Heart right ventricle (tissue), 16 donors: Measurements from ENCODE around the gene MIER2. TPM values are rescaled to one million over a fixed set of nuclear protein-coding genes. Genes with fewer than 3 reads are reported as not detected.
"Not testable (repeated sequence)": the region's sequence is repeated elsewhere in the genome, so short reads cannot be mapped to it uniquely, and the experiment has no call there.

ENCODE experiments used
- ATAC-seq, 8 donors: fragments of 200-7000 bp; cut with Tn5 transposase; one replicate each; pipeline ENCODE4 v1.9.1; 2020; ENCODE audit warnings: mild to moderate bottlenecking in 8 of 8, moderate library complexity in 8 of 8, moderate number of reproducible peaks in 1 of 8
- DNase-seq, 2 donors: peaks; one replicate each; pipeline ENCODE4 v3.0.0-alpha.2; 2020
- H3K27ac ChIP-seq, 10 donors: fragments of 200-600 bp; sonication (generic) in 2 of 10; one replicate each; pipeline versions ENCODE4 v1.5.0 to v1.8.0; 2020 to 2022; ENCODE audit warnings: mild to moderate bottlenecking in 3 of 10
- H3K27me3 ChIP-seq, 7 donors: fragments of 200-600 bp; one replicate each; pipeline ENCODE4 v1.8.0; 2021 to 2022; ENCODE audit warnings: mild to moderate bottlenecking in 2 of 7
- H3K36me3 ChIP-seq, 9 donors: fragments of 200-600 bp; sonication (generic) in 1 of 9; one replicate each; pipeline versions ENCODE4 v1.5.0 to v1.8.0; 2020 to 2022; ENCODE audit warnings: mild to moderate bottlenecking in 2 of 9
- H3K4me1 ChIP-seq, 9 donors: fragments of 200-600 bp; sonication (generic) in 1 of 9; one replicate each; pipeline versions ENCODE4 v1.5.0 to v1.8.0; 2020 to 2022; ENCODE audit warnings: mild to moderate bottlenecking in 4 of 9
- H3K4me3 ChIP-seq, 10 donors: fragments of 200-600 bp; sonication (generic) in 2 of 10; one replicate each; pipeline versions ENCODE4 v1.5.0 to v1.8.0; 2020 to 2022; ENCODE audit warnings: mild to moderate bottlenecking in 7 of 10, moderate library complexity in 2 of 10
- H3K9me3 ChIP-seq, 11 donors: fragments of 200-600 bp in 10 of 11; sonication (generic) in 2 of 11; one replicate each; pipeline versions ENCODE4 v1.5.0 to v1.8.0; 2013 to 2022; ENCODE audit warnings: mild to moderate bottlenecking in 2 of 11, control low read depth in 1 of 11, moderate library complexity in 1 of 11
- CTCF ChIP-seq, 9 donors: fragments of 200-600 bp; sonication (generic) in 2 of 9; IDR thresholded peaks; one replicate each; pipeline versions ENCODE4 v1.5.0 to v1.8.0; 2021 to 2022; ENCODE audit warnings: antibody characterized with exemption in 9 of 9, mild to moderate bottlenecking in 5 of 9, moderate library complexity in 1 of 9
- WGBS, 2 donors: extraction: QIAGEN DNeasy Blood & Tissue Kit; methylation state at CpG; one replicate each; pipeline ENCODE4 v1.1.7; 2013; ENCODE audit warnings: inconsistent platforms in 1 of 2; 5-methylcytosine and 5-hydroxymethylcytosine counted together
- intact Hi-C, 10 donors: fragments of 100-400 bp; cut with DNase I; formaldehyde crosslinking; loops; one replicate each; pipeline versions ENCODE4 v1.11.1 to v1.14.2; 2022
- long read RNA-seq, 3 donors: library from polyadenylated mRNA; unstranded; transcript quantifications; one replicate each; pipeline ENCODE4 v2.0.0, GENCODE V29; 2020 to 2021
- polyA plus RNA-seq, 2 donors: library from polyadenylated mRNA; stranded (reverse); fragments of 200-250 nt; gene quantifications; one replicate each; pipeline ENCODE4 v1.2.3, GENCODE V29; 2013
- total RNA-seq, 10 donors: library from RNA; stranded (reverse); fragmentation: NEBNext Ultra II Directional in 3 of 10; extraction: Animal tissue kit (Norgen Biotek cat#: 25700) in 3 of 10; gene quantifications; one replicate each; pipeline versions ENCODE4 v1.2.1 to v1.2.4, GENCODE V29; 2021 to 2023
- donor health status: Arrhythmogenic right ventricular cardiomyopathy.
- donor health status: ischemic (EF 13 %, LVEDD 7.1; RV severe dilation, severe dysfunction).
- donor health status: healthy with polysubstance abuse.
- donor health status: DM: no; HTN: yes; CAD: no.
- donor health status: DM: no; HTN: no; CAD: no.
- donor health status: ischemic (EF 25% LVEDD 6.9; RV normal size, moderate dysfunction).
- donor health status: ischemic (EF 25% LVEDD 5.7; RV mildly dilated, moderate dysfunction).
- donor health status: healthy.
- donor health status: DM: yes; HTN: yes; CAD: no.
- donor health status: Ischemic cardiomyopathy.
- donor health status: ischemic (EF 35%, LVEDD 5.7; RV mildly dilated, moderate dysfunction).
- donor health status: nonischemic (EF 11% LVEDD 7.7; RV severe dilation, severe dysfunction).
- donor health status: DM: yes; HTN: yes; CAD: no.
- donor health status: PGD.
- donor health status: ischemic (EF 29% LVEDD 5.4; RV normal size, mild dysfunction).
- donor health status: nonischemic (EF 23%, LVEDD 6.1; RV moderate dilation, normal function).

MIER2 gene, protein sequence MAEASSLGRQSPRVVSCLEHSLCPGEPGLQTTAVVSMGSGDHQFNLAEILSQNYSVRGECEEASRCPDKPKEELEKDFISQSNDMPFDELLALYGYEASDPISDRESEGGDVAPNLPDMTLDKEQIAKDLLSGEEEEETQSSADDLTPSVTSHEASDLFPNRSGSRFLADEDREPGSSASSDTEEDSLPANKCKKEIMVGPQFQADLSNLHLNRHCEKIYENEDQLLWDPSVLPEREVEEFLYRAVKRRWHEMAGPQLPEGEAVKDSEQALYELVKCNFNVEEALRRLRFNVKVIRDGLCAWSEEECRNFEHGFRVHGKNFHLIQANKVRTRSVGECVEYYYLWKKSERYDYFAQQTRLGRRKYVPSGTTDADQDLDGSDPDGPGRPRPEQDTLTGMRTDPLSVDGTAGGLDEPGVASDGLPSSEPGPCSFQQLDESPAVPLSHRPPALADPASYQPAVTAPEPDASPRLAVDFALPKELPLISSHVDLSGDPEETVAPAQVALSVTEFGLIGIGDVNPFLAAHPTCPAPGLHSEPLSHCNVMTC
- total RNA-seq (10 to 100 TPM; 11.1 to 34.6 (median 16.3) TPM), polyA plus RNA-seq (10 to 100 TPM; 25.1 to 30.4 TPM)
- long read RNA-seq, donor 1, full-length matches to known transcripts: 3 of 15 reads
- long read RNA-seq, donor 1, partial matches to known transcripts: 8 of 15 reads
- long read RNA-seq, donor 1, other reads (novel, unspliced or antisense): 4 of 15 reads
- long read RNA-seq, donor 2, full-length matches to known transcripts: 6 of 15 reads
- long read RNA-seq, donor 2, partial matches to known transcripts: 8 of 15 reads
- long read RNA-seq, donor 2, other reads (novel, unspliced or antisense): 1 of 15 reads
- long read RNA-seq, donor 3, full-length matches to known transcripts: 5 of 22 reads
- long read RNA-seq, donor 3, partial matches to known transcripts: 12 of 22 reads
- long read RNA-seq, donor 3, other reads (novel, unspliced or antisense): 5 of 22 reads

DNA sequence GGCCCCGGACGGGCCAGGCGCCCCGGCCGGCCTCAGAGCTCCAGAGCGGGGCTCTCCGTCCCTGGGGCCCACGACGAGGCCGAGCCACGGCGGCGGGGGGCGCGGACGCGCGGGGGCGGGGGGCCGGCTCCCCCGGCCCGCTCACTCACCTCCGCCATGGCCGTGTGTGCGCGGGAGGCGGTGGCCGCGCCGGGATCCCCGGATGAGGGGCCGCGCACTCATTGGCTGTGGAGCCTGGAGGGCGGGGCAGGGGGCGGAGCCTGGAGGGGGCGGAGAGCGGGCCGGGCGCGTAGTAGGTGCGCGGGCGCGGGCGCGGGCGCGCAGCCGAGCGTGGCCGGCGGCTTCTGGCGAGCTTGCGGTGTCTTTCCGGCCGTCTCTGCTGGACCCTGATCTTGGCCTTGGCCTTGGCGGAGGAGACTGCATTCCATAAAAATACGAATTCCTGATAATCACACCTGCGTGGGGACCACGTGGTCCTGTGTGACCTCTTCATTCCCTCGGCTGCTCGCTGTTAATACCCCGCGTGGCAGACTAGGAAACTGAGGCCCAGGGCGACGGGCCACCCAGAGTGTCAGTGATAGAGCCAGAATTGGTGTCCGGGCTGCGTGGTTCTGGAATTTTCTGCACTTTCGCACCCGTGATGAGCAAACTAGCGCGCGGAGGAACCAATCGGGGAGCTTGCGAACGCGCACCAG is at the start of gene MIER2:
TSS of gene MIER2 (minus strand) at position 172 of the 695 bp plus-strand sequence. CDS start at position 158, 14 bp downstream.
- intact Hi-C loops: loop anchor here in 1 of 10 donors (5.0 kb wide), 1 partner anchor 37 kb away; no protein-coding TSS in a partner anchor
- ATAC-seq (peak; percentile 95 to 97 (median 96)), DNase-seq (peak; percentile 82 to 90)
- Histone ChIP-seq H3K4me3 (peak within 1 kb of the TSS; percentile 78 to 94 (median 87)), H3K36me3 (peaks cover 0 to 9% (median 0%) of the 10 kb centered on the region in 9 donors), H3K4me1 (peaks cover 0 to 48% (median 30%) of the 10 kb centered on the region in 9 donors), H3K27ac (peak within 1 kb of the TSS; percentile 51 to 93 (median 86)), H3K27me3 (peaks cover 0 to 8% (median 0%) of the 10 kb centered on the region in 7 donors), H3K9me3 (no peaks in the 10 kb centered on the region)
- WGBS, 2 donors: 6% methylated on average over 59 to 77 of the region's 77 CpGs
- no peak for TF ChIP-seq CTCF (IDR thresholded peaks at IDR 0.05)

- peaks cover 0 to 28% (median 5%) of the 10 kb centered on the region in 7 donors for H3K27me3 ChIP-seq
- H3K9me3 ChIP-seq, ATAC-seq, intact Hi-C loops, H3K4me1 ChIP-seq, DNase-seq, H3K36me3 ChIP-seq, H3K4me3 ChIP-seq, H3K27ac ChIP-seq: not testable (repeated sequence)
These were observed 49.0 kb upstream of the MIER2 start for GRCh38 chr19:393560-393959.

DNA sequence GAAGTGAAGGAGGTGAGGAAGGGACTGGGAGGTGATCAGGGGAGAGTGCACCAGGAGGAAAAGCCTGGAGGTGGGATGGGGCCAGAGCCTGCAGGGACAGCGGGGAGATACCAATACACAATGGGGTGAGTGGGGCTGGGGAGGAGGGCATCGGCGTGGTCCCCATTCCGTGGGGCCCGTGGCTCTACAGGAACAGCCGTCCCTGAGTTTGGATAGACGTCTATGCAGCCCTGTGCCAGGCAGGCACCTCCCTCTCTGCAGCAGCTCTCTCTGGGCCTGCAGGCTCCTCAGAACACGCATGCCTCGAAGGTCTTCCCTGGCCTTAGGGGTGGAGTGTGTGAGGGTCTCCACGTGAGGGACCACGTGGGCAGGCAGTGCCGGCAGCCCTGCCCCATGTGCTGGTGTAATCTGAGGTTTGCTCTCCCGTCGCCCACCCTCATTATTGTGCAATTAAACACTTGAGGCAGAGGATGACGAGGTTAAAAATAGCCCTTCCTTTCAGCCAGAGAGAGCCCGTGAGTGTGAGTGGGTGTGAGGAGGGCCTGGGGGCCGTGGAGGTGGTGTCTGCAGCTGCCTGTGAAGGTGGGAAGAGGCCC is 47.9 kb upstream of the MIER2 start:
- intact Hi-C loops: no loop called here
- Histone ChIP-seq H3K4me1 (no peaks in the 10 kb centered on the region), H3K27ac (no peak overlapping the region), H3K27me3 (peaks cover 0 to 32% (median 9%) of the 10 kb centered on the region in 7 donors), H3K36me3 (no peaks in the 10 kb centered on the region), H3K4me3 (no peak overlapping the region), H3K9me3 (peaks cover 0 to 7% (median 0%) of the 10 kb centered on the region in 11 donors)
- ATAC-seq (peak in 2 of 8 donors; percentile 59 to 62), DNase-seq (no peak)
- TF ChIP-seq CTCF (IDR thresholded peaks at IDR 0.05): no peak
- WGBS, 2 donors: 48 to 56% methylated on average over 17 of the region's 17 CpGs

DNA sequence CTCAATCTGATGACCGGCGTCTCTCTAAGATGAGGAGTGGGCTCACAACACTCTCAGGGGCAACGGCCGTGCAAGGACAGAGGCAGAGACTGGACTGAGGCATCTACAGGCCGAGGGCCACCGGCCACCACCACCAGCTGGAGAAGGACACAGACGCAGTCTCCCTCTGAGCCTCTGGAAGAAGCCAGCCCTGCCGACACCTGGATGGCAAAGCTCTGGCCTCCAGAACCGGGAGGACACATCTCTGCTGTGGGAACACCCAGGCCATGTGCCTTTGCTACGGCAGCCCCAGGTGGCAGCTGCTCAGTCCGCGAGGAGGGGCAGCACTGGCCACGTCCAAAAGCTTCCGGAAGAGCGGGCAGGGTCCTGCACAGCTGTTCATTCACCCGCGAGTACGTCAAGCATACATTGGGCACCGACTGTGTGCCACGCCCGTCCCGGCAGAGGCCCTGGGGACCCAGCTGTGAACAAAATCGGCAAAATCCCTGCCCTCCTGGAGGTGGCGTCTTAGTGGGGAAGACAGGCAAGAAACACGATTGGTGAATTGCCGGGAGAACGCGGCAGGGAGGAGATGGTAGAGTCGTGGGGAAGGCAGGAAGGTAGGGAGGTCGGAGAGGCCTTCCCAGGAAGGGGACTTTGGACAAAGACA is 47.3 kb upstream of the MIER2 start:
- WGBS, 2 donors: 85 to 86% methylated on average over 30 of the region's 30 CpGs
- H3K4me1 ChIP-seq: no peaks in the 10 kb centered on the region
- no peak overlapping the region for H3K27ac ChIP-seq
- H3K9me3 ChIP-seq: peaks cover 0 to 7% (median 0%) of the 10 kb centered on the region in 11 donors
- no peak for TF ChIP-seq CTCF (IDR thresholded peaks at IDR 0.05)
- H3K36me3 ChIP-seq: no peaks in the 10 kb centered on the region
- no peak for ATAC-seq
- H3K4me3 ChIP-seq: no peak overlapping the region
- no peak for DNase-seq
- H3K27me3 ChIP-seq: peaks cover 0 to 33% (median 10%) of the 10 kb centered on the region in 7 donors
- intact Hi-C loops: no loop called here
